Inflammatory macrophage treated with lipopolysaccharide for 1 hour (primary cell): ENCODE measurements around the gene LRP1B.
"Not testable (repeated sequence)": the region's sequence is repeated elsewhere in the genome, so short reads cannot be mapped to it uniquely, and the experiment has no call there.

Source experiments
- DNase-seq, 2 donors: peaks; one replicate each; pipeline ENCODE4 v3.0.0-alpha.2; 2020 to 2022

LRP1B gene

GRCh38 chr2:140577453-140577852 is 1553.4 kb downstream of the LRP1B start:
- no peak for DNase-seq

GRCh38 chr2:140567734-140568133 is 1563.1 kb downstream of the LRP1B start:
- no peak for DNase-seq

GRCh38 chr2:140565756-140566155 is 1565.1 kb downstream of the LRP1B start:
- DNase-seq: no peak

- DNase-seq: no peak
These were observed 1575.1 kb downstream of the LRP1B start for GRCh38 chr2:140555701-140556100.

GRCh38 chr2:140552634-140553033 is 1578.2 kb downstream of the LRP1B start:
- no peak for DNase-seq

- DNase-seq: no peak
These were observed 1579.5 kb downstream of the LRP1B start for GRCh38 chr2:140551287-140551686.

- DNase-seq: no peak
These were observed 1580.0 kb downstream of the LRP1B start for GRCh38 chr2:140550821-140551220.

- DNase-seq: not testable (repeated sequence)
These were observed 1586.0 kb downstream of the LRP1B start for GRCh38 chr2:140544769-140545168.

GRCh38 chr2:140542627-140543026 is 1588.2 kb downstream of the LRP1B start:
- DNase-seq: no peak

GRCh38 chr2:140539242-140539875 is 1591.5 kb downstream of the LRP1B start:
- no peak for DNase-seq

GRCh38 chr2:140529706-140530105 is 1601.1 kb downstream of the LRP1B start:
- no peak for DNase-seq

- no peak for DNase-seq
These were observed 1601.8 kb downstream of the LRP1B start for GRCh38 chr2:140528982-140529381.

- no peak for DNase-seq
These were observed 1604.2 kb downstream of the LRP1B start for GRCh38 chr2:140526575-140526974.

- DNase-seq: no peak
These were observed 1618.7 kb downstream of the LRP1B start for GRCh38 chr2:140512106-140512505.

- DNase-seq: no peak
These were observed 1621.1 kb downstream of the LRP1B start for GRCh38 chr2:140509765-140510164.

GRCh38 chr2:140508756-140509155 is 1622.1 kb downstream of the LRP1B start:
- no peak for DNase-seq

GRCh38 chr2:140506606-140507005 is 1624.2 kb downstream of the LRP1B start:
- no peak for DNase-seq

- DNase-seq: no peak
These were observed 1626.2 kb downstream of the LRP1B start for GRCh38 chr2:140504601-140505000.

GRCh38 chr2:140502951-140503630 is 1627.7 kb downstream of the LRP1B start:
- DNase-seq: no peak

GRCh38 chr2:140498360-140498759 is 1632.5 kb downstream of the LRP1B start:
- no peak for DNase-seq

GRCh38 chr2:140496714-140497113 is 1634.1 kb downstream of the LRP1B start:
- DNase-seq: no peak

GRCh38 chr2:140491876-140492275 is 1638.9 kb downstream of the LRP1B start:
- DNase-seq: no peak

GRCh38 chr2:140489193-140489592 is 1641.6 kb downstream of the LRP1B start:
- DNase-seq: no peak

- DNase-seq: no peak
These were observed 1649.7 kb downstream of the LRP1B start for GRCh38 chr2:140481136-140481535.

GRCh38 chr2:140473851-140474250 is 1657.0 kb downstream of the LRP1B start:
- no peak for DNase-seq
